HG03139 (cell line): Measurements from ENCODE around the gene LRMDA.
A peak's percentile ranks its signal among the peaks of the same experiment; 100 is the strongest.
"Not testable (repeated sequence)": the region's sequence is repeated elsewhere in the genome, so short reads cannot be mapped to it uniquely, and the experiment has no call there.

Source experiments
- ATAC-seq: cut with Tn5 transposase; IDR thresholded peaks from one replicate; pipeline ENCODE4 v1.9.1; 2021; ENCODE audit not compliant: unreplicated experiment

Gene LRMDA

DNA sequence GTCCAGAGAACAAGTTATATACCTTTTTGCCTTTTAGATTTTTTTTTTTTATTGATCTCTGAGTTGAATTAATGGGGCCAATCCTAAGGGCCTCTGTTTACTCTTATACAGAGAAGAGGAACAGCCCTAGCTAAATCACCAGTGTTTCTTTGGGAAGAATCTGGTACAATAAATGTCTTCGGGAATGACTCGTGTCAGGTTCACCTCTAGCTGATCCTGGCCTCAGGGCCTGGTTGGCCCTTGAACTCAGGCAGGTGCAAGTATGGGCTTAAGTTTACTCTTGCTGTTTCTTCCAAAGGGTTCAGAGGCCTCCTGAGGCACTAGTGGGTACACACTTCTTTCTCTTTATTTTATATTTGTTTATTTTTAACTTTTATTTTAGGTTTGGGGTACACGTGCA lies 71.0 kb downstream of the LRMDA start:
- ATAC-seq, result no peak

DNA sequence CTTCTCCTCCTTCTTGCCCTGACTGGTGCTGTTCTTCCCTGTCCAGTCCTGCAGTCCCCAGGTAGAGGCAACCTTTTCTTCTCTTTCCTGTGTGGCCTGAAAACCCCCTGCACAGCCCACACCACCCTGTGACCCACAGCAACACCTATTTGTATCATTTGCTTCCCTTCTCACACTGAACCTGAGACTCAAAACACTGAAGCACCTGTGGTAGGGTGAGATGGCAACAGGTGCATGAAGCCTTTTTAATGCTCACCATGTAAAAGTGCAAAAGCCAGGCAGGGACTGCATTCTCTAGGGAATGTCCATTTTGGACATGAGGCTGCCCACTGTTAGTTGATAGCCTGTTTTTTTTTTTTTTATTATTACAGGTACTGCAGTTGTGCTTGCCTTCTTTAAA lies 71.4 kb downstream of the LRMDA start:
- no peak for ATAC-seq

DNA sequence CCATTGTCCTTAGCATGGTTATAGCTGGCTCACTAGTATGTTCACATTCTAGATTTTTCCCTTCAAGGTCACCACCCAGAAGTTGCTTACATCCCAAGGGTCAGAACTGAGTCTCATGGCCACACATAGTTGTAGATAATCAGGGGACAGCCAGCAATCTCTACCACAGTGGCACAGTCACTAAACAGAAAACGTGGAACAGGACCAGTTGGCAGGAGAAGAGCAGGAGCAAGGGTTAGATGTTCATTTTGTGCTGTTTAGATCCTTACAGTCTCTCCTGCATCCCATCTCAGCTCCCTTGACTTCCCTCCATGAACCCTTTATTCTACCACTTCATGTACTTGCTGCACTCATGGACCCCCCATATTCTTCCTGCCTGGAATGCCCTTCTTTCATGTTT lies 73.9 kb downstream of the LRMDA start:
- no peak for ATAC-seq

DNA sequence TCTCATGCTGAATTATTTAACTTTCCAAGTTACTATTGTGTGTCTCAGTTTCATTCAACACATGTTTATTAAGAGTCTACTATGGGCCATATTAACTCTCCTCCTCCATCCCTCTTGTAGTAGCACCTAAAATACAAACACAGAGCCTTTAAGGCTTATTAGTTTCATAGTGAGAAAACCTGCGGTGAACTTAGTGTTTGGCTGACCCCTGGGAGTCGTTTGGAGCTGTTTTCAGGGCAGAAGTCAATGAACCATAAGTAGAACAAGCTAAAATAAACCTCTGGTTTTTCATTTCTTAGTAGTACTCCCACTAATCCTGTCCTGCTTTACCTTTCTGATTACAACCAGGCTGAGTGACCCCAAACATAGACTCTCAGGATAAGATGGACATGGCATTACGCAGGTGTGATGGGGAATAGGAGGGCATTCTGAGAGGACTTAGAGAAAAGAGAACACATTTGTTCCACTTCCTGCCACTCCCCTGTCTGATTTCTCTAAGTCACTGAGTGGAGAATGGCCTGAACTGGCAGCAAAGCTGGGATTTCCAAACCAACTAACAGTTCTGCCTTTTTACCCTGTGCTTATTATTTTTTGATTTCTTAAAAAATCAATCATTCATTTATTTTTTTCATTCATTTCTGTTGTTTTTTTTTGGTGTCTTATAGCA lies 74.5 kb downstream of the LRMDA start:
- peak; percentile 68 for ATAC-seq

DNA sequence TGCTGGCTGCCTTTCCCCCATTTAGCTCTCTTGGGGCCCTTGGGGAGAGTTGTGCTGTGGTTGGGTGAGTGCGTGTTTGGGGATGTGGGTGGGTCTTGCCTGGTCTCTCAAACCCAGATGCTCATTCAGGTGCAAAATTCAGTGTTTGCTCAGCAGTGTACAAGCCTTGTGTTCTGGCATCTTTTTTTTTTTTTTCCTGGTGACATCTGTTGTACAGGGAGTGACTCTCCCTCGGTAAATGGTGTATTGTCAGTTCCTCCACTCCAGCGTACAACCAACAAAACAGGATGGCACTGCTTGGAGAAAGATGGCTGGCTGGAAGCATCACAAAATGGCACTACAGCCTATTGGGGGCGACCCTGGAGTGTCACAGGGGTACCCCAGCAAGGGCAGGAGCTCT lies 75.5 kb downstream of the LRMDA start:
- no peak for ATAC-seq

DNA sequence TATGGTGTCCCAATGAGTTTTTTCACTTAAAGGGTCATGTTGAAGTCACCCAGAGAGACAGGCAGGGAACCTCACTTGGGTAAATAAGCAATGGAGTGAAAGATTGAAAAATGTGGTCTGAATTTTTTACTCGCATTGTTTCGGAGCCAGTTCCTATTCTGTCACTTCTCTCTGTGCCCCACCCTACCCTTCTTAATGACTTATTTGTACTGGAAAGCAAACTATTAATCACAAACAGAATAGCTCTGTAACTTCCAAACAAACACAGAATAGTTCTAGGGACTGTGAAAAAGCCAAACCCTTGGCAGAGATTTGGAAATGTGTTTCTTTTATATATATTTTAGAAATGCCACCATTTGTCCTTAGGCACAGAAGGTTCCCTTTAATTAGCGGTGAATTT lies 76.0 kb downstream of the LRMDA start:
- no peak for ATAC-seq

DNA sequence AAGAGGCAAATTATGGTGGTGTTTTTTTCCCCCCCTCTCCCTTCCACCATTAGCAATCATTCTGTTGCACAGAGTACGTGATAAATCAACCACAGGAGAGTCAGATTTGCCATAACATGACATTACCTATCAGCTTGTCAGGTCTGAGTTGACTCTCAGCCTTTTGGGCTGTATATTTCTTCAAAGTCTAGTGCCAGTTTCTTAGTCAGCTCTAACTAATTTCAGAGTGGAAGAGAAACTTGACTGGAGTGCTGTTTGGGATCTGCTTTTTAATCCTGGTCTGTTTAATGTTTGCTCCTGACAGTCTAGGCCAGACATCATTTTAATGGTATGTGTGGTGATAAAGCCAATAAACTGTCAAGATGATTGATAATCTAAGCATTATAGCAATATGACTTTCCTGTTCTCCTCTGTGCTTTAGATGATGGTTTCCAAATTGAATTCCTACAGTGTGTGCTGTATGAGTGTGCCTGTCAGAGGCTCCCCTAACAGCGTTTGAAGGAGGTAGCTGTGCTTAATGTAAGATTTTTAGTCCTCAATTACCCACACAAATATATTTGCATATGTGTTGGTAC lies 76.9 kb downstream of the LRMDA start:
- no peak for ATAC-seq

DNA sequence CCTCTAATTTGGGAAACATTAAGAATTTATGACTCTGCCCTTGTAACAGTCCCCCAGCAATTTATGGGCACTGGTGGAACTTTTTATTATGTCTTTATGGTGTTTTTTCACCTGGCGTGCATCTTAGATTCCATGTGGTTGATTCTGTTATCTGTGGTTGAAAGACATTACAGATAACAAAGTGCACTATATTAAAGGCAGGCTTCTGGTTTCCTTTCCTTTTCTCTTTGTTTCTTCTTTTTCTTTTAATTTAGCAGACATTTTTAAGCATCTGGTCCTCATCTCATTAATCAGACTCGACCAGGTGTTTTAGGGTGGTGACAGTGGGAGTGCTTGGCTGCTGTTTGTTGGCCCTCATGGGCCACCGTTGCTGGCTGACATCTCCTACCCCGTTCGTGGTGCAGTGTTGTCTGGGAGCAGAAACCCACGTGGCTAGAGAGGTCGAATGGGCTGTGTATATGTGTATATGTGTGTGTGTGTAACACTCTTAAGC lies 77.4 kb downstream of the LRMDA start:
- no peak for ATAC-seq

DNA sequence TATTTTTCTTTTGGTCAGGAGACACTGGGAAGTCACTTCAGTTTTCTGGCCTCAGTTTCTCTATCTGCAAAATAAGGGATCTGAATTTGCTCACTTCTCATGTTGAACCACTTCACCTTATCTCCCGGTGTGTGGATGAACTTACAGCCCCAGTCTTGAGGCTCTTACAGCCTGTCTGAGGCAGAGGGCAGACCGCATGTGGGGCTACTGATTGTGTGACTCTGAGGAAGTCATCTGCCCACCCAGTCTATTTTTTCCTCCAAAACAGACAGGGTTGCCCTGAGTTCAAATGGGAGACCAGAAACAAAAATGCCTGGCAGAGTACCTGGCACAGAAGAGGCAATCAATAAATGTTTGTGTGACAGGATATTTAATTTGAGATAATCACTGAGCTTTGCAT lies 78.3 kb downstream of the LRMDA start:
- no peak for ATAC-seq

DNA sequence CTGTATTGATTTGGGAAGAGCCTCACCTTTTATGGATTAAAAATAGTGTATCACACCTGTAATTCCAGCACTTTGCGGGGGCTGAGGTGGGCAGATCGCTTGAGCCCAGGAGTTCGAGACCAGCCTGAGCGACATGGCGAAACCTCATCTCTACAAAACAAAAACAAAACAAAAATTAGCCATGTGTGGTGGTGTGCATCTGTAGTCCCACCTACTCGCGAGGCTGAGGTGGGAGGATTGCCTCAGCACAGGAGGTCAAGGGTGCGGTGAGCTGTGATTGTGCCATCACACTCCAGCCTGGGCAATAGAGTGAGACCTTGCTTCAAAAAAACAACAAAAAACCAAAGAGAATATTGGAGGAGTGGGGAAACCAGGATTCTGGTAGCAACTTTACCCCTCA lies 79.6 kb downstream of the LRMDA start:
- no peak for ATAC-seq

DNA sequence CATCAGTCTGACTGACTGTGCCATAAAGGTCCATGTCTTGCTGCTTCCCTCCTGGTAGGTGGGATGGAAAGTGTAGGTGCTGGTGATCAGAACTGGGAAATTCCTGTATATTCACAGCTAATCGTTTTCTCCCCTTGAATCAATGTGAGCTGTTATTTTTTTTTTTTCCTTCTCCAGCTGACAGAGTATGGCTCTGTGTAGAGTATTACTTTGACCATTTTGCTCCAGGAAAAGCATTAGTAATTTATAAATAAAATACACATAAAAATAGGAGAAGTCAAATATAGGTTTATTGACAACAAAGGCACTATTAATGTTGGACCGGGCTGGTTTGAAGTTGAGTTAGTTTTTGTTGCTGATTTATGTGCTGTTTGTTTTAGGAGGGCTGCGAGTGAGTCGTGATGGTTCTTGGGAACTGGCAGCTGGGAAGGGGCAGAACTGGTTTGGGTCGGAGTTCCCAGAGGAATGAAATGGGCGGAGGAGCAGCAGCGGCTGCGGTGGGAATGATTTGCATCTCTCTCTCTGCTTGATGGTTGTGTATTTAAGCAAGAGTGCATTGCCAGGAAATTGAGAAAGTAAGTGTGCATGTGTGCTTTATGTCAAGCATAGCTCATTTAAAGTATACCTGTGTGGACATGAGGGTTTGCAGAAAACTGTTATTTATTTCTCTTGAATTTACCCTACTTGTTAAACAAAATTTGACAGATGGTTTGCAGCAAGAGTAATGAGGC lies 80.9 kb downstream of the LRMDA start:
- no peak for ATAC-seq

DNA sequence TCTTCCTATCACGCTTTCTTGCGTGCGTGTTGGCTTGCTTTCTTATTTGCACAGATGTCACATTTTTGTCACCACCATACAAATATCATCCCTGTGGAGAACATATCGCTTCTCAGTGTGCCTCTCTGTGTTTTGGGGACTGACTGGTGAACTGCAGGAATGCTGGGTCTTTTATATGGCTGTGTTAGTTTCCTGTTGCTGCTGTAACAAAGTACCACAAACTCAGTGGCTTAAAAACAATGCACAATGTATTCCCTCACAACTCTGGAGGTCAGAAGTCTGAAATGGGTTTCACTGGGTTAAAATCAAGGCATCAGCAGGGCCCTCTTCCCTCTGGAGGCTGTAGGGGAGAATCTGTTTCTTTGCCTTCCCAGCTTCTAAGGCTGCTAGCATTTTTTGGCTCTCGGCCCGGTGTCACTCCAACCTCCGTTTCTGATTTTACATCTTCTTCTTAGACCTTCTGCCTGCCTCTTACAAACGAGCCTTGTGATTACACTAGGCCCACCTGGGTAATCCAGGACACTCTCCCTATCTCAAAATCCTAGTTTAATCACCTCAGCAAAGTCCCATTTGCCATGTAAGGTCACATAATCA lies 82.0 kb downstream of the LRMDA start:
- no peak for ATAC-seq

DNA sequence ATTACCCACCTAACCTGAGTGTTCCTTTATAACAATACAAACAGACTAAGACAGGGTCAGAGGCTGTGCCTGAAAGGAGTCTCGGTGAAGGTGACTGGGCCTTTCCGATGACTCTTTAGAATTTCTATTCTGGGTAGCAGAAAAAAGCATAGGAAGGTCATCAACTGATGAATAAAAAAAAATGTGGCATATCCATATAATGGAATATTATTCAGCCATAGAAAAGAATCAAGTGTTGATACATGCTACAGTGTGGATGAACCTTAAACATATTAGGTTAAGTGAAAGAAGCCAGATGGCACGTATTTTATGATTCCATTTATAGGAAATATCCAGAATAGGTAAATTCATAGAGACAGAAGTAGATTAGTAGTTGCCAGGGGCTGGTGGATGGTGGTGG lies 83.4 kb downstream of the LRMDA start:
- ATAC-seq, result no peak

DNA sequence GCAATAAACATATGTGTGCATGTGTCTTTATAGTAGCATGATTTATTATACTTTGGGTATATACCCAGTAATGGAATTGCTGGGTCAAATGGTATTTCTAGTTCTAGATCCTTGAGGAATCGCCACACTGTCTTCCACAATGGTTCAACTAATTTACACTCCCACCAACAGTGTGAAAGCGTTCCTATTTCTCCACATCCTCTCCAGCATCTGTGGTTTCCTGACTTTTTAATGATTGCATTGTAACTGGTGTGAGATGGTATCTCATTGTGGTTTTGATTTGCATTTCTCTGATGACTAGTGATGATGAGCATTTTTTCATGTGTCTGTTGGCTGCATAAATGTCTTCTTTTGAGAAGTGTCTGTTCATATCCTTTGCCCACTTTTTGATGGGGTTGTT lies 84.7 kb downstream of the LRMDA start:
- not testable (repeated sequence) for ATAC-seq

DNA sequence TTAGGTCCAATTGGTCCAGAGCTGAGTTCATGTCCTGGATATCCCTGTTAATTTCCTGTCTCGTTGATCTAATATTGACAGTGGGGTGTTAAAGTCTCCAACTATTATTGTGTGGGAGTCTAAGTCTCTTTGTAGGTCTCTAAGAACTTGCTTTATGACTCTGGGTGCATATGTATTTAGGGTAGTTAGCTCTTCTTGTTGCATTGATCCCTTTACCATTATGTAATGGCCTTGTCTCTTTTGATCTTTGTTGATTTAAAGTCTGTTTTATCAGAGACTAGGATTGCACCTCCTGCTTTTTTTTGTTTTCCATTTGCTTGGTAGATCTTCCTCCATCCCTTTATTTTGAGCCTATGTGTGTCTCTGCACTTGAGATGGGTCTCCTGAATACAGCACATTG lies 87.8 kb downstream of the LRMDA start:
- ATAC-seq, result not testable (repeated sequence)

DNA sequence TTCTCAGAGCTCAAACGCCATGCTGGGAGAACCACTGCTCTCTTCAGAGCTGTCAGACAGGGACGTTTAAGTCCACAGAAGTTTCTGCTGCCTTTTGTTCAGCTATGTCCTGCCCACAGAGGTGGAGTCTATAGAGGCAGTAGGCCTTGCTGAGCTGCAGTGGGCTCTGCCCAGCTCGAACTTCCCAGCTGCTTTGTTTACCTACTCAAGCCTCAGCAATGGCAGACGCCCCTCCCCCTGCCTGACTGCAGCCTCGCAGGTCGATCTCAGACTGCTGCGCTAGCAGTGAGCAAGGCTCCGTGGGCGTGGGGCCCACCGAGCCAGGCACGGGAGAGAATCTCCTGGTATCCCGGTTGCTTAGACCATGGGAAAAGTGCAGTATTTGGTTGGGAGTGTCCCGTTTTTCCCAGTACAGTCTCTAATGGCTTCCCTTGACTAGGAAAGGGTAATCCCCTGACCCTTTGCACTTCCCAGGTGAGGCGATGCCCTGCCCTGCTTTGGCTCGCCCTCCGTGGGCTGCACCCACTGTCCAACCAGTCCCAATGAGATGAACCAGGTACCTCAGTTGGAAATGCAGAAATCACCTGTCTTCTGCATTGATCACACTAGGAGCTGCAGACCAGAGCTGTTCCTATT lies 89.9 kb downstream of the LRMDA start:
- ATAC-seq, result not testable (repeated sequence)

DNA sequence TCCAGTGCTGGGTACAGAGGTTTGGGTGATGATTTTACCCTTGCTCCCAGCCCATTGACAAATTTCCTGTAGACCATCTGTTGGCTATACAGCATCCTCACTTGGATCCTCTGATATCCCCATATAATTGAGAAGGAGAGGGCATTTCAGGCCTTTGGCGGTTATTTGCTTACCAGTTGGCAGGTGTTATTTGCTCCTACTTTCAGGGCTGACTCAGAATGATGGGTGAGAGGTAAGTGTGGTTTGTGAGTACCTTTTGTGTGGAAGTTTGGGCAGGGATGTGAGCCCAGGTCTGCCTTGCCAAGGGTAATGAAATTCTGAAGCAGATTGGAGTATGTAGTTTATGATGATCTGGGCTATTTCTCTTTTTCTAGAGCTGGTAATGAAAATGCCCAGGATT lies 93.6 kb downstream of the LRMDA start:
- ATAC-seq, result no peak

DNA sequence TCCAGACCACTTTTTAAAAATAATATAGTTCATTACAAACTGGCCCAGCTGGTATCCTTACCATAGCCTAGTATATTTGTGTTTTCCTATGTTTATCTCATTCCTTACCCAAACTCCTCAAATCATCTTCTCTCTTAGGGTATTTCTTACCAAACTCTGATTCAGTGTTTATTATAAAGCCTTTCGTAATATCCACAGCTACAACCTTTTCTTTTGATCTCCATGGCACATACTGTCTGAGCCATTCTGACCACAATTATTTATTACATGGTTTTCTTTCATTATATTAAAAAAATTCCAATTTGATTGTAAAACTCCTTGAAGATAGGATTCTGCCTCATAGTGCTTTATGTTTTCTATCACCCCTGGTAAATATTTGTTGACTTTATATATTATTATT lies 94.2 kb downstream of the LRMDA start:
- no peak for ATAC-seq

DNA sequence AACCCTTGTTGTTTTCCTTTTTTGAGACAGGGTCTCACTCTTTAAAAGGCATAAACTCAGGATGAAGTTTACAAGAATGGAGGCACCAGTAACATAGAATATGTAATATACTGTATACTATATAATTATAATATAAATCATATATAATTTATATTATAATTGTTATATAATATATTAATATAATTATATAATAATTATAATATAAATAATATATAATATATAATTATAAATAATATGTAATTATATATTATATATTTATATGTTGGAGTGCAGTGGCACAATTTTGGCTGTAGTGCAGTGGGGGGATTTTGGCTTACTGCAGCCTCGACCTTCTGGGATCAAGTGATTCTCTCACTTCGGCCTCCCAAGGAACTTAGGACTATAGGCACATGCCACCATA lies 96.1 kb downstream of the LRMDA start:
- ATAC-seq, result no peak

DNA sequence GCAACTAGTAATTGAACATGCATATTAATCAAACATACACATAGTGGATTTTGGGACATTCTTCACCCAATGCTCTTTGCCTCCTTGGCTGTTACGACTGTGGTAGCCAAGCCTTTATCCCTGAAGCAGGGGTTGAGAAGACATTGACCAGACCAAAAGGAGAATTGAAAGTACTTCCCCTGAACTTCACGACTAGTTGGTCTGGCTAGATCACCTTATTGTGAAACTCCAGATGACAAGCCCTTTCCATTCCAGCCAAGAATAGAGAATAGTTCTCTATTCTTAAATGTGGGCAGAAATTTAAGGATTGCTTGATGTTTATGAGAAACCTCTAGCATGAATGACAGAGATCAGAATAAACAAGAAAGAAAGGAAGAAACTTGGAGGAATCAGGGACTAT lies 97.0 kb downstream of the LRMDA start:
- no peak for ATAC-seq

DNA sequence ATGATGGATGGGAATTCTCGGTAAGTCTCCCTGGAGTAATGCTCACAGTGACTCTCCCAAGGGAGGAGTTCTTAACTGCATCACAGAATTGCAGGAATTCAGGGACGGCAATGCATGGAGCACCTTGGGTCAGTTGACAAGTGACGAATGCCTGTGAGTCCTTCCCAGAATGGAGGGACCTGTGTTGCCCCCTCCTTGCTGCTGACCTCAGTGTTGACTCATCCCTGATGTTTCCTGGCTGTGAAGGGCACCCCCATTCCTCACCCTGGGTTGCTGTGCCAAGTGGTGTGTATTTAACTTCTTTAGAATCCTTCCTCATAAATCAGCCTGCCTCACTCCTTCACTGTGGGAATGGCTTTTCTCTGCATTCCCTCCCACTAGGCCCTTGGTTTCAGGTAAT lies 98.9 kb downstream of the LRMDA start:
- no peak for ATAC-seq
